ENCODE data around the gene RAB11A. TPM values are rescaled to one million over a fixed set of nuclear protein-coding genes. Genes with fewer than 3 reads are reported as not detected.

Gene RAB11A
- polyA plus RNA-seq, 1 donor from 2014 or later, result 600 TPM

DNA sequence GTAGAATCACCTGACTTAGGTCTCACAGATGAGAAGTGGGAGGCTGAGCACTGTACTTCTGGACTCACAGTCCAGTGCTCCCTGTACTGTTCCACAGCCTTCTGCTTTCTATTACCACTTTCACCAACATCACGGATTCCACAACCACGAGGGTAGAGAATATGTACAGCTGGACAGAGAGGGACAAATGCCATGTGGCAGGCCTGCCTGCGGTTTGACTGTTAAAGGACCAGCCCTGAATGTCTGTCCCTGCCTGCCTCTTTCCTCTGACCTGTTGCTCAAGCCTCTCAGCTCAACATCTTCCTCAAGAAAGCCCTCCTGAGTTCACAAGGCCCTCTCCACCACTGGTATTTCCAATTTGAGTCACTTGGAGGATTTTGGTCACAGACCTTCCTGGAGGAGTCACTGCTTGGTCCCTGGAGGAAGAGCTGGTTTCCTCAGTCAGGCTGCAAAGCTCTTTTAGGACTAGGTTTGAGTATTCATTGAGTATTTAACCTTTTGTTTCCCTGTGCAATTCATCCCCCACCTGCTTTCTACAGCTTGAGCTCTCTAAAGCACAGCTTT is 49.1 kb downstream of the RAB11A start:
- H3K27ac ChIP-seq (ENCODE audit: low read length), result no peak overlapping the region
- no peak overlapping the region for H2AFZ ChIP-seq (ENCODE audit: low read depth, low read length)
- no peak overlapping the region for H3K9ac ChIP-seq (ENCODE audit: low read length)
- H3K79me2 ChIP-seq (replicated peaks; ENCODE audit: insufficient read depth, low read length), result no peaks in the 10 kb centered on the region
- no peaks in the 10 kb centered on the region for H3K9me2 ChIP-seq (ENCODE audit: insufficient read depth, low read length)
- H4K20me1 ChIP-seq (ENCODE audit: insufficient read depth), result no peaks in the 10 kb centered on the region
- no peak overlapping the region for H3K4me3 ChIP-seq (ENCODE audit: low read length)
- H3K9me3 ChIP-seq (ENCODE audit: low read length), result no peaks in the 10 kb centered on the region
- no peak for TF ChIP-seq MXI1 (conservative IDR thresholded peaks at IDR 0.05; ENCODE audit: poor library complexity, severe bottlenecking)
- TF ChIP-seq EP300 (conservative IDR thresholded peaks at IDR 0.05; ENCODE audit: poor library complexity, severe bottlenecking), result no peak
- TF ChIP-seq, protein P1, sequence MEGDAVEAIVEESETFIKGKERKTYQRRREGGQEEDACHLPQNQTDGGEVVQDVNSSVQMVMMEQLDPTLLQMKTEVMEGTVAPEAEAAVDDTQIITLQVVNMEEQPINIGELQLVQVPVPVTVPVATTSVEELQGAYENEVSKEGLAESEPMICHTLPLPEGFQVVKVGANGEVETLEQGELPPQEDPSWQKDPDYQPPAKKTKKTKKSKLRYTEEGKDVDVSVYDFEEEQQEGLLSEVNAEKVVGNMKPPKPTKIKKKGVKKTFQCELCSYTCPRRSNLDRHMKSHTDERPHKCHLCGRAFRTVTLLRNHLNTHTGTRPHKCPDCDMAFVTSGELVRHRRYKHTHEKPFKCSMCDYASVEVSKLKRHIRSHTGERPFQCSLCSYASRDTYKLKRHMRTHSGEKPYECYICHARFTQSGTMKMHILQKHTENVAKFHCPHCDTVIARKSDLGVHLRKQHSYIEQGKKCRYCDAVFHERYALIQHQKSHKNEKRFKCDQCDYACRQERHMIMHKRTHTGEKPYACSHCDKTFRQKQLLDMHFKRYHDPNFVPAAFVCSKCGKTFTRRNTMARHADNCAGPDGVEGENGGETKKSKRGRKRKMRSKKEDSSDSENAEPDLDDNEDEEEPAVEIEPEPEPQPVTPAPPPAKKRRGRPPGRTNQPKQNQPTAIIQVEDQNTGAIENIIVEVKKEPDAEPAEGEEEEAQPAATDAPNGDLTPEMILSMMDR (IDR thresholded peaks at IDR 0.05; ENCODE audit: poor library complexity, severe bottlenecking), result no peak
- TF ChIP-seq, protein P2, sequence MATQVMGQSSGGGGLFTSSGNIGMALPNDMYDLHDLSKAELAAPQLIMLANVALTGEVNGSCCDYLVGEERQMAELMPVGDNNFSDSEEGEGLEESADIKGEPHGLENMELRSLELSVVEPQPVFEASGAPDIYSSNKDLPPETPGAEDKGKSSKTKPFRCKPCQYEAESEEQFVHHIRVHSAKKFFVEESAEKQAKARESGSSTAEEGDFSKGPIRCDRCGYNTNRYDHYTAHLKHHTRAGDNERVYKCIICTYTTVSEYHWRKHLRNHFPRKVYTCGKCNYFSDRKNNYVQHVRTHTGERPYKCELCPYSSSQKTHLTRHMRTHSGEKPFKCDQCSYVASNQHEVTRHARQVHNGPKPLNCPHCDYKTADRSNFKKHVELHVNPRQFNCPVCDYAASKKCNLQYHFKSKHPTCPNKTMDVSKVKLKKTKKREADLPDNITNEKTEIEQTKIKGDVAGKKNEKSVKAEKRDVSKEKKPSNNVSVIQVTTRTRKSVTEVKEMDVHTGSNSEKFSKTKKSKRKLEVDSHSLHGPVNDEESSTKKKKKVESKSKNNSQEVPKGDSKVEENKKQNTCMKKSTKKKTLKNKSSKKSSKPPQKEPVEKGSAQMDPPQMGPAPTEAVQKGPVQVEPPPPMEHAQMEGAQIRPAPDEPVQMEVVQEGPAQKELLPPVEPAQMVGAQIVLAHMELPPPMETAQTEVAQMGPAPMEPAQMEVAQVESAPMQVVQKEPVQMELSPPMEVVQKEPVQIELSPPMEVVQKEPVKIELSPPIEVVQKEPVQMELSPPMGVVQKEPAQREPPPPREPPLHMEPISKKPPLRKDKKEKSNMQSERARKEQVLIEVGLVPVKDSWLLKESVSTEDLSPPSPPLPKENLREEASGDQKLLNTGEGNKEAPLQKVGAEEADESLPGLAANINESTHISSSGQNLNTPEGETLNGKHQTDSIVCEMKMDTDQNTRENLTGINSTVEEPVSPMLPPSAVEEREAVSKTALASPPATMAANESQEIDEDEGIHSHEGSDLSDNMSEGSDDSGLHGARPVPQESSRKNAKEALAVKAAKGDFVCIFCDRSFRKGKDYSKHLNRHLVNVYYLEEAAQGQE (IDR thresholded peaks at IDR 0.05; ENCODE audit: borderline replicate concordance), result no peak
- no peak for TF ChIP-seq EZH2 (IDR thresholded peaks at IDR 0.05; ENCODE audit: borderline replicate concordance, insufficient read depth, low read length, poor library complexity, severe bottlenecking)
- no peak for TF ChIP-seq TAF1 (IDR thresholded peaks at IDR 0.05; ENCODE audit: low read depth)
- TF ChIP-seq RAD21 (conservative IDR thresholded peaks at IDR 0.05), result no peak
- no peak for TF ChIP-seq POLR2AphosphoS5 (IDR thresholded peaks at IDR 0.05)
- TF ChIP-seq SMC3 (conservative IDR thresholded peaks at IDR 0.05; ENCODE audit: poor library complexity), result no peak
- no peaks in the 10 kb centered on the region for H3K27me3 ChIP-seq (ENCODE audit: insufficient read depth, low read depth, low read length)
- H3K4me2 ChIP-seq (ENCODE audit: low read length), result no peak overlapping the region
- H3F3A ChIP-seq (ENCODE audit: insufficient read depth, low read length, poor library complexity, severe bottlenecking), result no peaks in the 10 kb centered on the region
- H3K36me3 ChIP-seq (ENCODE audit: insufficient read depth, low read length), result no peaks in the 10 kb centered on the region

DNA sequence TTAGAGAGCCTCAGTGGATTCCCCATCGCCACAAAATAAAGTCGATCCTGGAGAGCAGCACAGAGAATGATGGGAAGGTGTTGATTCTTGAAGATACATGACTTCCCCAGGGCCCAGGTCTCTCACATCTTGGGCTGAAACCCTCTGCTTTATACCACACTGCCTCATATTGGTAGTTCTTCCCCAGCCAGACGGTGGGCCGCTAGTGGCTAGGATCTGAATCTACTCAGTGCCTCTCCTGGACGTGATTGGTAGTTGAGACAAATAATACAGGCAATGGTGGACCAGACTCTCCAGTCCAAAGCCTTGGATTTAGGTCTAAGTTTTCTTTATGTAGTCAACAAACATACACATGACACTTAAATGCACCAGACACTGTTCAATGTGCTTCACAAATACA is 49.7 kb downstream of the RAB11A start:
- H2AFZ ChIP-seq (ENCODE audit: low read depth, low read length), result no peak overlapping the region
- no peaks in the 10 kb centered on the region for H4K20me1 ChIP-seq (ENCODE audit: insufficient read depth)
- H3K79me2 ChIP-seq (replicated peaks; ENCODE audit: insufficient read depth, low read length), result no peaks in the 10 kb centered on the region
- H3K27ac ChIP-seq (ENCODE audit: low read length), result no peak overlapping the region
- no peak overlapping the region for H3K4me2 ChIP-seq (ENCODE audit: low read length)
- H3K4me3 ChIP-seq (ENCODE audit: low read length), result no peak overlapping the region
- H3F3A ChIP-seq (ENCODE audit: insufficient read depth, low read length, poor library complexity, severe bottlenecking), result no peaks in the 10 kb centered on the region
- no peaks in the 10 kb centered on the region for H3K36me3 ChIP-seq (ENCODE audit: insufficient read depth, low read length)
- no peaks in the 10 kb centered on the region for H3K9me3 ChIP-seq (ENCODE audit: low read length)
- H3K27me3 ChIP-seq (ENCODE audit: insufficient read depth, low read depth, low read length), result no peaks in the 10 kb centered on the region
- no peak overlapping the region for H3K9ac ChIP-seq (ENCODE audit: low read length)
- TF ChIP-seq, protein P1 (IDR thresholded peaks at IDR 0.05; ENCODE audit: poor library complexity, severe bottlenecking), result no peak
- TF ChIP-seq, protein P2 (IDR thresholded peaks at IDR 0.05; ENCODE audit: borderline replicate concordance), result no peak
- TF ChIP-seq SMC3 (conservative IDR thresholded peaks at IDR 0.05; ENCODE audit: poor library complexity), result no peak
- no peaks in the 10 kb centered on the region for H3K9me2 ChIP-seq (ENCODE audit: insufficient read depth, low read length)
